H1 (cell line): ENCODE results near the gene OPCML. TPM values are rescaled to one million over a fixed set of nuclear protein-coding genes. Genes with fewer than 3 reads are reported as not detected.

ENCODE experiments used
- CTCF ChIA-PET: fragments of 300-600 bp; sonication (Branson Sonifier 250); formaldehyde crosslinking; loops from one replicate; lab custom pipeline; 2021; ENCODE audit not compliant: partially characterized antibody; lab: Charles Lee
- POLR2A ChIA-PET: fragments of 300-600 bp; sonication (Branson Sonifier 250); formaldehyde crosslinking; loops from one replicate; lab custom pipeline; 2021; ENCODE audit warnings: inconsistent platforms; ENCODE audit not compliant: partially characterized antibody; lab: Charles Lee
- DNase-seq, 2 experiments: peaks; one replicate each; pipeline versions ENCODE4 v3.0.0 to v3.0.0-alpha.2; 2010 to 2022; ENCODE audit warnings: low spot score in 2 of 2, low read depth in 1 of 2, mixed read lengths in 1 of 2
- FAIRE-seq: peaks from 2 replicates; lab custom pipeline; 2011; peaks lifted over from hg19 to GRCh38; lab: Jason Lieb, UNC
- H2AFZ ChIP-seq: 2 replicates; pipeline ENCODE4 v1.8.1; 2012; ENCODE audit warnings: low read length, inconsistent platforms
- H2AK5ac ChIP-seq: 2 replicates; pipeline ENCODE4 v1.6.1; 2013; ENCODE audit warnings: low read depth, low read length
- H2BK120ac ChIP-seq: replicated peaks from 2 replicates; pipeline ENCODE3; 2013; ENCODE audit warnings: low read depth, low read length, inconsistent platforms
- H2BK12ac ChIP-seq: 2 replicates; pipeline ENCODE4 v1.6.1; 2013; ENCODE audit warnings: low read depth, low read length
- H2BK15ac ChIP-seq: 2 replicates; pipeline ENCODE4 v1.6.1; 2013; ENCODE audit warnings: low read length
- H2BK20ac ChIP-seq: 2 replicates; pipeline ENCODE4 v1.6.1; 2013; ENCODE audit warnings: low read length
- H2BK5ac ChIP-seq: 2 replicates; pipeline ENCODE4 v1.6.1; 2013; ENCODE audit warnings: low read depth, low read length
- H3K14ac ChIP-seq: 2 replicates; pipeline ENCODE4 v1.6.1; 2013; ENCODE audit warnings: inconsistent platforms; ENCODE audit not compliant: insufficient read length
- H3K18ac ChIP-seq: 2 replicates; pipeline ENCODE4 v1.6.1; 2013; ENCODE audit warnings: low read length; ENCODE audit errors: extremely low read depth
- H3K23ac ChIP-seq: 2 replicates; pipeline ENCODE4 v1.6.1; 2013; ENCODE audit warnings: inconsistent platforms; ENCODE audit not compliant: insufficient read length
- H3K23me2 ChIP-seq: 2 replicates; pipeline ENCODE4 v1.6.1; 2013; ENCODE audit warnings: low read depth, low read length
- H3K27ac ChIP-seq: 2 replicates; pipeline ENCODE4 v1.6.1; 2011; ENCODE audit warnings: low read depth, low read length, inconsistent platforms
- H3K27me3 ChIP-seq, 4 experiments: replicated peaks in 1 of 4; 1 replicate in 1 of 4; 2 replicates in 3 of 4; pipeline versions ENCODE4 v1.6.1 to v1.8.1; 2011 to 2013; ENCODE audit warnings: low read length in 3 of 4, mild to moderate bottlenecking in 3 of 4, inconsistent platforms in 2 of 4, mixed read lengths in 2 of 4, moderate library complexity in 1 of 4; ENCODE audit not compliant: control insufficient read depth in 3 of 4, insufficient read depth in 3 of 4; ENCODE audit errors: extremely low read depth in 1 of 4
- H3K36me3 ChIP-seq, 4 experiments: 2 replicates each; pipeline versions ENCODE4 v1.6.1 to v1.8.1; 2011 to 2013; ENCODE audit warnings: mild to moderate bottlenecking in 4 of 4, low read length in 3 of 4, moderate library complexity in 2 of 4, control low read depth in 1 of 4, inconsistent platforms in 1 of 4; ENCODE audit not compliant: insufficient read depth in 4 of 4, control insufficient read depth in 2 of 4
- H3K4ac ChIP-seq: replicated peaks from 2 replicates; pipeline ENCODE3; 2013; ENCODE audit warnings: low read length, low read depth, mixed read lengths, inconsistent platforms; ENCODE audit not compliant: insufficient read length
- H3K4me1 ChIP-seq, 4 experiments: replicated peaks in 1 of 4; 1 replicate in 1 of 4; 2 replicates in 3 of 4; pipeline versions ENCODE4 v1.6.1 to v1.8.1; 2011 to 2013; ENCODE audit warnings: low read length in 3 of 4, inconsistent platforms in 2 of 4, mixed read lengths in 1 of 4; ENCODE audit not compliant: insufficient read depth in 4 of 4, control insufficient read depth in 3 of 4
- H3K4me2 ChIP-seq, 2 experiments: 2 replicates each; pipeline versions ENCODE4 v1.6.1 to v1.8.1; 2011 to 2013; ENCODE audit warnings: low read depth in 2 of 2, low read length in 2 of 2, control low read depth in 1 of 2, inconsistent platforms in 1 of 2, mild to moderate bottlenecking in 1 of 2; ENCODE audit not compliant: insufficient read depth in 1 of 2
- H3K4me3 ChIP-seq, 4 experiments: fragments of 200-600, 300-600 bp in 1 of 4; sonication (generic), shearing (Covaris generic), sonication (Bioruptor Twin) in 1 of 4; 2 replicates each; pipeline versions ENCODE4 v1.5.1 to v1.8.1; 2011 to 2016; ENCODE audit warnings: low read length in 4 of 4, low read depth in 3 of 4, control low read depth in 2 of 4, inconsistent platforms in 2 of 4, mild to moderate bottlenecking in 2 of 4, mixed read lengths in 1 of 4, moderate library complexity in 1 of 4; ENCODE audit not compliant: insufficient read depth in 2 of 4; ENCODE audit errors: extremely low read depth in 1 of 4
- H3K56ac ChIP-seq: replicated peaks from 2 replicates; pipeline ENCODE3; 2013; ENCODE audit warnings: low read depth, mild to moderate bottlenecking, mixed read lengths, low read length, inconsistent platforms; ENCODE audit not compliant: insufficient read length
- H3K79me1 ChIP-seq: 2 replicates; pipeline ENCODE4 v1.6.1; 2013; ENCODE audit warnings: low read depth, low read length, control low read depth
- H3K79me2 ChIP-seq, 2 experiments: 2 replicates each; pipeline versions ENCODE4 v1.6.1 to v1.8.1; 2012 to 2013; ENCODE audit warnings: low read length in 2 of 2, mild to moderate bottlenecking in 2 of 2, inconsistent platforms in 1 of 2; ENCODE audit not compliant: insufficient read depth in 2 of 2, control insufficient read depth in 1 of 2
- H3K9ac ChIP-seq, 4 experiments: replicated peaks in 1 of 4; 1 replicate in 1 of 4; 2 replicates in 3 of 4; pipeline versions ENCODE4 v1.6.1 to v1.8.1; 2011 to 2013; ENCODE audit warnings: low read depth in 3 of 4, low read length in 3 of 4, control low read depth in 2 of 4, mild to moderate bottlenecking in 2 of 4, moderate library complexity in 2 of 4, inconsistent platforms in 1 of 4; ENCODE audit errors: extremely low read depth in 1 of 4
- H3K9me3 ChIP-seq, 2 experiments: 2 replicates each; pipeline versions ENCODE4 v1.6.1 to v1.8.1; 2012 to 2013; ENCODE audit warnings: mild to moderate bottlenecking in 2 of 2, moderate library complexity in 2 of 2, control low read depth in 1 of 2, inconsistent platforms in 1 of 2, low read depth in 1 of 2, low read length in 1 of 2, mixed read lengths in 1 of 2; ENCODE audit not compliant: insufficient read depth in 2 of 2
- H4K20me1 ChIP-seq, 2 experiments: replicated peaks in 1 of 2; 2 replicates each; pipeline versions ENCODE3 to v1.8.1; 2011 to 2013; ENCODE audit warnings: inconsistent platforms in 2 of 2, low read length in 2 of 2, mild to moderate bottlenecking in 1 of 2; ENCODE audit not compliant: insufficient read depth in 2 of 2, control insufficient read depth in 1 of 2
- H4K5ac ChIP-seq: 2 replicates; pipeline ENCODE4 v1.6.1; 2013; ENCODE audit warnings: low read length, low read depth, mixed read lengths, inconsistent platforms; ENCODE audit not compliant: insufficient read length
- H4K8ac ChIP-seq: 2 replicates; pipeline ENCODE4 v1.8.0; 2013; ENCODE audit warnings: mild to moderate bottlenecking, moderate library complexity, low read length, inconsistent platforms; ENCODE audit not compliant: insufficient read depth; ENCODE audit errors: extremely low read depth
- H4K91ac ChIP-seq: replicated peaks from 2 replicates; pipeline ENCODE3; 2013; ENCODE audit warnings: low read length, mixed read lengths, inconsistent platforms; ENCODE audit not compliant: insufficient read length
- BCL11A ChIP-seq, 2 experiments: IDR thresholded peaks; one replicate each; pipeline ENCODE4 v1.6.1; 2011; ENCODE audit warnings: low read depth in 2 of 2, low read length in 2 of 2, mild to moderate bottlenecking in 2 of 2
- CBX5 ChIP-seq: fragments of 300-800, 300-1000 bp; sonication (generic); IDR thresholded peaks from 2 replicates; pipeline ENCODE4 v1.7.1; 2016; ENCODE audit warnings: antibody characterized with exemption, low read length, low read depth
- EGR1 ChIP-seq: IDR thresholded peaks from 2 replicates; pipeline ENCODE4 v1.6.1; 2011; ENCODE audit warnings: low read depth, low read length, borderline replicate concordance
- GTF2F1 ChIP-seq: IDR thresholded peaks from 2 replicates; pipeline ENCODE4 v1.6.1; 2012; ENCODE audit warnings: low read depth, low read length, improper control_type of control experiment, borderline replicate concordance
- POU5F1 ChIP-seq: IDR thresholded peaks from 2 replicates; pipeline ENCODE4 v1.6.1; 2011; ENCODE audit warnings: low read depth, mild to moderate bottlenecking, low read length, moderate library complexity
- SRF ChIP-seq: IDR thresholded peaks from 2 replicates; pipeline ENCODE4 v1.6.1; 2011; ENCODE audit warnings: mild to moderate bottlenecking, low read depth, low read length, moderate library complexity
- TCF12 ChIP-seq: IDR thresholded peaks from 2 replicates; pipeline ENCODE4 v1.6.1; 2011; ENCODE audit warnings: low read depth, mild to moderate bottlenecking, low read length
- WGBS, 2 experiments: shearing (Covaris generic) in 1 of 2; methylation state at CpG; one replicate each; pipeline versions ENCODE4 v1.1.6 to v1.1.7; 2013 to 2015; ENCODE audit warnings: low lambda C conversion rate in 2 of 2, mixed read lengths in 2 of 2, inconsistent platforms in 1 of 2, low coverage in 1 of 2, missing lambda C conversion rate in 1 of 2; ENCODE audit not compliant: insufficient replicate concordance in 2 of 2, insufficient coverage in 1 of 2, insufficient read length in 1 of 2; ENCODE audit errors: extremely low coverage in 1 of 2, missing lambda C conversion rate in 1 of 2; 5-methylcytosine and 5-hydroxymethylcytosine counted together
- polyA plus RNA-seq, 7 experiments: library from polyadenylated mRNA; depleted of rRNA in 3 of 7; stranded (reverse) in 5 of 7; unstranded in 2 of 7; fragments of >200 nt in 5 of 7; fragments of 200-250 nt in 2 of 7; gene quantifications; 1 replicate in 5 of 7; 2 replicates in 1 of 7; 4 replicates in 1 of 7; pipeline versions ENCODE4 v1.2.1 to v1.2.3, GENCODE V29; 2011 to 2013; ENCODE audit warnings: missing spikeins in 2 of 7, mixed read lengths in 2 of 7
- total RNA-seq: library from RNA; stranded (reverse); fragmentation: NEBNext Ultra II Directional; extraction: Animal tissue kit (Norgen Biotek cat#: 25700); gene quantifications from 2 replicates; pipeline ENCODE4 v1.2.1, GENCODE V29; 2021

The OPCML gene
- total and polyA plus RNA-seq, 2 of the 8 experiments (the other 6 are each of a cell fraction or from before 2014, with no cell fraction given) = 2.3 to 3.1 TPM

DNA sequence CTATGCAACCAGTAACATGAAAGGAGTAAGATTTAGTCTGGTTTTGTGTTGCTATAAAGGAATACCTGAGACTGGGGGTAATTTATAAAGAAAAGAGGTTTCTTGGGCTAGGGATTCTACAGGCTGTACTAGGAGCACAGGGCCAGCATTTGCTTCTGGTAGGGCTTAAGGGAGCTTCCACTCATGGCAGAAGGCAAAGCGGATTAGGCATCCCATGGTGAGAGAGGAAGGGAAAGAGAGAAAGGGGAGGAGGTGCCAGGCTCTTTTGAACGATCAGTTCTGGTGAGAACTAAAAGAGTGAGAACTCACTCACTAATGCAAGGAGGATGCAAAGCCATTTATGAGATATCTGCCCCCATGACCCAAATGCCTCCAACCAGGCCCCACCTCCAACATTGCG, 283.2 kb downstream of the OPCML start:
- Histone ChIP-seq H2BK120ac (no peak overlapping the region), H3K4me2 (no peak overlapping the region), H3K36me3 (no peaks in the 10 kb centered on the region), H3K56ac (no peak overlapping the region), H4K5ac (no peak overlapping the region), H2BK20ac (no peak overlapping the region), H2AFZ (no peak overlapping the region), H3K27ac (no peak overlapping the region), H3K4me3 (no peak overlapping the region), H3K4me1 (no peaks in the 10 kb centered on the region), H2BK5ac (no peak overlapping the region), H3K23me2 (no peaks in the 10 kb centered on the region), H2BK15ac (no peak overlapping the region), H4K91ac (no peak overlapping the region), H2AK5ac (no peak overlapping the region), H3K9ac (no peak overlapping the region), H3K27me3 (no peaks in the 10 kb centered on the region), H4K8ac (no peak overlapping the region), H2BK12ac (no peak overlapping the region), H3K14ac (no peak overlapping the region), H3K18ac (no peak overlapping the region), H3K4ac (no peak overlapping the region), H3K79me1 (no peaks in the 10 kb centered on the region; the same call in 1 of the 2 replicates), H3K23ac (no peak overlapping the region), H3K79me2 (no peaks in the 10 kb centered on the region), H3K9me3 (no peaks in the 10 kb centered on the region), H4K20me1 (no peaks in the 10 kb centered on the region)
- FAIRE-seq (no peak), DNase-seq (no peak)
- TF ChIP-seq EGR1 (no peak), SRF (no peak), GTF2F1 (no peak), POU5F1 (no peak), BCL11A (IDR thresholded peaks at IDR 0.05; ENCODE audit: low read depth in 2 of 2, low read length in 2 of 2) (no peak), CBX5 (no peak), TCF12 (no peak)
- 81% methylated on average over 3 of the region's 3 CpGs; no CpG with 5 or more reads in 1 of the 2 experiments for WGBS, 2 experiments
- CTCF ChIA-PET = interaction anchor here (1.0 kb wide), 2 partner anchors 8 to 9 kb away, joined by 3 to 4 read pairs; no protein-coding TSS in a partner anchor
- POLR2A ChIA-PET = interaction anchor here (0.9 to 1.5 kb wide), 3 partner anchors 10 to 17 kb away, joined by 3 read pairs; no protein-coding TSS in a partner anchor
